HG02938 (cell line): ENCODE results near the gene GPR162.
A peak's percentile ranks its signal among the peaks of the same experiment; 100 is the strongest.
"Not testable (repeated sequence)": the region's sequence is repeated elsewhere in the genome, so short reads cannot be mapped to it uniquely, and the experiment has no call there.

Experiments
- ATAC-seq: cut with Tn5 transposase; IDR thresholded peaks from one replicate; pipeline ENCODE4 v1.9.1; 2021; ENCODE audit warnings: mild to moderate bottlenecking, moderate library complexity; ENCODE audit not compliant: unreplicated experiment

GPR162 gene

DNA sequence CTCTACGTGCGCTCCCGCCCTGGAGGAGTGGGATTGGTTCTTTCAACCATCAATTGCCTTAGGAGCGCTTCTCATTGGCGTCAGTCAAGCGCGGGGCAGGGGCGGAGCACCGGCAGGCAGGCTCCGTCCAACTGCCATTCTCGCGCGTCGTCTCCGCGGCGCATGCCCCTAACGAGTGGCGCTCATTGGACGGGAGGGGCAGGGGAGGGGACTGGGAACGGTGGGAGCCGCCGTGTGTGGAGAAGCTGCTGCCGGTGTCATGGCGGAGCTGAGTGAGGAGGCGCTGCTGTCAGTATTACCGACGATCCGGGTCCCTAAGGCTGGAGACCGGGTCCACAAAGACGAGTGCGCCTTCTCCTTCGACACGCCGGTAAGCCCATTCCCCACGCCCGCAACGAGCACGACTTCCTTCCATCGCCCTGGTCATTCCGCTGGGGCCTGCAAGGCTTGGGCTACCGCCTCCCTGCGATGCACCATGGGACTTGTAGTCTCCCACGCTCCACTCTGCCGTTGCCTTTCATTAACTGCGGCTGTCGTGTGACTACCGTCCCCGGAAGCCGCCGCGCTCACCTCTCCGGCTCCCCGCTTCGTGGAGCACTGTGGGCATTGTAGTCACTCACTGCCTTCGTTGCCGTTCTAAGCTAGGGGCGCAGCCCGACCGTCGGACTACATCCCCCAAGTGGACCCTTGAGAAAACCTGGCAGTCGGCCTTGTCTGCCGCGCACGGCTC lies 30.5 kb downstream of the GPR162 start, which contains the start of gene USP5:
USP5 (plus strand) TSS at position 230 of the 730 bp plus-strand sequence; CDS start at position 260, 30 bp downstream.
- ATAC-seq: peak; percentile 72

DNA sequence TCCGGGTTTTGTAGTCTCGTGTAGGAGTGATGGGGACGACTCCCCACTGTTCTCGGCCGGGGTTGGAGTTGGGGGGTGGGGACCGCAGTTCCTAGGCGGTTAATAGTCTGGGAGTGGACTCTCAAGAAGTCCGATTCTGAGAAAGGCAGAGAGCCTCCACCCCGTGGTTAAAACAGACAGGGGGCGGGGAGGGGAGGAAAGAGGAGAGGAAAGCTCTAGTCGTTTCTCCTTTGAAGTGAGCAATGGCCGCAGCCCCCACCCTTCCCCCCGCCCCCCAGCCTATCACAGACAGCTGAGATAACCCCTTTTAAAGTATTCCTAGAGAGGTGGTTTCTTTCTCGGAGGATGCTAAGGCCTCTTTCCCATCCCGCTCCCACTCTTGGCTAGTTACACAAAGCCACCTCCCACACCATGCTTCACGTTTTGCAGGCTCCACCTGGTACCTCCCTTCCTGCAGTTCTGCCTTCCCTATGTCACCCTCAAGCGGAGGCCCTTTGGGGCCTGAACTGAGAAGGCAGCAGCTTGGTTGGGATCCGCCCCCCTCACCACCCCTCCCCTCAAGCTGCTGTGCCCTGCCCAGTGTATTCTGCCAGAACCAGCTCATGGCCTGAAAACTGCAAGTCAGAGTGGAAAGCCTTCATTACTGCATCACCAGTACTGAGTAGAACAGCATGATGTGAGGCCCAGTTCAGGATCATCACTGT lies 31.2 kb downstream of the GPR162 start:
- ATAC-seq: no peak

DNA sequence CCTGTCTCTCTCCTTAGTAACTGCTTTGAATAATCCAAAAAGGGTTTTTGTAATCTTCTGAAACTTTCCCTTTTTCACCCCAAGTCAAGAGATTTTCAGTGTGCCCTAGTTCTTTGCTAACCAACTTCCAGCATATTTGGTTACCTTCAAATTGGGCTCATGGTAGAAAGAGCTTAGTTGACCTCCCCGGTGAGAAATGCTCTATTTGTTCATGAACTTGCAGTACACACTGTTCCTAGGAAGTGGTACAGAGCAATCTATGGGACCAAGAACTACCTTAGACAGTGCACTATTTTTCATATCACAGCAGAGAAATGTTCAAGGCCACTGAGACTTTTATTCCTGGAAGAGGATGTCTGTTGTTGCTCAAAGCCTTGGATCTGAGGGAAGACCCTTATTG lies 32.0 kb downstream of the GPR162 start:
- no peak for ATAC-seq

DNA sequence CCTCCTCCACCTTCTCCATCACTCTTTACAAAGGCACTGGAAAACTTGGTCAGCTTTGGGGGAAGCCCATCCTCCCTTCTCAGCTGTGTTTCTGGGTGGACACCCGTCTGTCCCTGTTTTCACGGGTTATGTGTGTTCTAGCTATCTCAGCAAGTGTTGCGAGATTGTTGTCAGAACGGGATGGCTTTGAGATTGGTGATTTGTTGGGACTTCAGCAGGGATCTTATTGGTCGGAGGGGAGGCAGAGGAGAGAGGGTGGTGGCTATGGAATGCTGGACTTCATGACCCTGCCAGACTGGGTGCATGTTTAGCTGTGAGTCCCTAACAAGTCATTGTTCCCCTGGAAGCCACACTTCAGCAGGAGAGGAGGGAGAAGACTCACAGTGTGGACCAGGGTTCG lies 32.4 kb downstream of the GPR162 start:
- ATAC-seq: no peak

DNA sequence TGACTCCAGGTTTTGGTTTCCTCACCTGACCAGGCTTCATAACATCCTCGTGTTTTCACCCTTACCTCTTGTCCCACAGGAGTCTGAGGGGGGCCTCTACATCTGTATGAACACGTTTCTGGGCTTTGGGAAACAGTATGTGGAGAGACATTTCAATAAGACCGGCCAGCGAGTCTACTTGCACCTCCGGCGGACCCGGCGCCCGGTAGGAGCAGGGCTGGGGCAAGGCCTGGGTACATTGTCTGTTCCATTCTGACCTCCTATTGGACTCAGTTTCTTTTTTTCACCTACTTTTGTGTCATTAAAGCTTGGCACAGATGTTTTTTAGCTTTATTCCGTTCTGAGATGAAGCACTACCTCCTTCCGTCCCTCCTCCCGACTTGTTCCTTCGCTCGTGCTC lies 33.7 kb downstream of the GPR162 start:
- no peak for ATAC-seq

DNA sequence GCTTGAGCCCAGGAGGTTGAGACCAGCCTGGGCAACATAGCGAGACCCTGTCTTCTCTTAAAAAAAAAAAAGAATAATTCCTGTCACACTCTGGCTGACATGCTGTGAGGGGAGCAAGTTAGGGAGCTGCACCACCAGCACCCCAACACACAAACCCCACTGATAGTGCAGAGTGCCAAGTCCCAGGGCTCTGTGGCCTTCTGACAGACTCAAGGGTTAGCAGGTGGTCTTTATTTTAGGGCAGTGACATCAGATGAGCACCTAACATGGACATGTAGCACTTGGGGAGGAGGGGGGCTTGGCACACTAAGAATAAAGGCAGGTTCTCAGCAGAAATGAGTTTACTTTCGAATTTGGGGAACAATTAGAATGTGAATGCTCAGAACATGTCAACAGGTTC lies 37.2 kb downstream of the GPR162 start:
- no peak for ATAC-seq

DNA sequence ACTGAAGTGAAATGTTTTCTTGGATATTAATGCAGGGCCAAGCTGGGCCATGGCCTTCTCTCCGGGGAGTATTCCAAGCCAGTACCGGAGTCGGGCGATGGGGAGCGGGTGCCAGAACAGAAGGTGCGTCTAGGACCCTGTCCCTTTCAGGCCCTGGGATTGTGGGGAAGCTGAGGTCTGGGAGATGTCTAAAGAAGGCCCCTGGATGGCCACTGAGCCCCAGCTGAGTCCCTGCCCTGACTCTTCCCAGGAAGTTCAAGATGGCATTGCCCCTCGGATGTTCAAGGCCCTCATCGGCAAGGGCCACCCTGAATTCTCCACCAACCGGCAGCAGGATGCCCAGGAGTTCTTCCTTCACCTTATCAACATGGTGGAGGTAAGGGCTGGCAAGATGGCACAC lies 38.5 kb downstream of the GPR162 start:
- ATAC-seq: no peak

DNA sequence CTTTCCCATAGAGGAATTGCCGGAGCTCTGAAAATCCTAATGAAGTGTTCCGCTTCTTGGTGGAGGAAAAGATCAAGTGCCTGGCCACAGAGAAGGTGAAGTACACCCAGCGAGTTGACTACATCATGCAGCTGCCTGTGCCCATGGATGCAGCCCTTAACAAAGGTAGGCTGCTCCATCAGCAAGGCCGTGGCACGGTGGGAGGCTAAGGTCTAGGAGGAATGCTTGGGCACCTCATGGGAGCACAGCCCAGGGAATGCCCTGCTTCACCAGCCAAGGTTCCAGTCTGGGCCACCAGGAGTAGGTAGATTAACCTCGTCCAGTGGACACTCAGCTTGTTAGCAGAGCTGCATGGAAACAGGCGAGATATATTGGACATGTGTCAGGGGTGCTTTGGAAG lies 39.3 kb downstream of the GPR162 start:
- ATAC-seq: no peak

DNA sequence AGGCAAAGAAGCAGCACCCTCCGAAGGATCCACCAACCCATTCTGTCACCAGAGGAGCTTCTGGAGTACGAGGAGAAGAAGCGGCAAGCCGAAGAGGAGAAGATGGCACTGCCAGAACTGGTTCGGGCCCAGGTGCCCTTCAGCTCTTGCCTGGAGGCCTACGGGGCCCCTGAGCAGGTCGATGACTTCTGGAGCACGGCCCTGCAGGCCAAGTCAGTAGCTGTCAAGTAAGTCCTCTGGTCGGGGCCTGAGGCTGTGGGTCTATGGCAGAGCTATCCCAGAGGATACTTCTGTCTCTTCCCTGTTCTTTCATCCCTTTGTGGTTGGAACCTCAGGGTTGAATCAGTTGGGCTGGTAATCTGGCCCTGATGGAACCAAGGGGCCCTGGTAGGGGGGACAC lies 39.8 kb downstream of the GPR162 start:
- ATAC-seq: no peak

DNA sequence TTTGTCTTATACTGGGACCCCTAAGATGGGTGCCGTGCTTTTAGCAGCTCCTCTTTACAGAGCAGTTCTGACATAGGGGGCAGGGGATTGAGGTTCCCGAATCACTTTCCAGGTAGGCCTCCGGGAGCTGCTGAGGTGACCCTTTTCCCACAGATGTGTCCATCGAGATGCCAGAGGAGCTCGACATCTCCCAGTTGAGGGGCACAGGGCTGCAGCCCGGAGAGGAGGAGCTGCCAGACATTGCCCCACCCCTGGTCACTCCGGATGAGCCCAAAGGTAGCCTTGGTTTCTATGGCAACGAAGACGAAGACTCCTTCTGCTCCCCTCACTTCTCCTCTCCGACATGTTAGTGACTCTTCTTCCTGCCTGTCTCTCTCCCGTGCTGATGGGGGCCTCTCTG lies 41.4 kb downstream of the GPR162 start:
- no peak for ATAC-seq

DNA sequence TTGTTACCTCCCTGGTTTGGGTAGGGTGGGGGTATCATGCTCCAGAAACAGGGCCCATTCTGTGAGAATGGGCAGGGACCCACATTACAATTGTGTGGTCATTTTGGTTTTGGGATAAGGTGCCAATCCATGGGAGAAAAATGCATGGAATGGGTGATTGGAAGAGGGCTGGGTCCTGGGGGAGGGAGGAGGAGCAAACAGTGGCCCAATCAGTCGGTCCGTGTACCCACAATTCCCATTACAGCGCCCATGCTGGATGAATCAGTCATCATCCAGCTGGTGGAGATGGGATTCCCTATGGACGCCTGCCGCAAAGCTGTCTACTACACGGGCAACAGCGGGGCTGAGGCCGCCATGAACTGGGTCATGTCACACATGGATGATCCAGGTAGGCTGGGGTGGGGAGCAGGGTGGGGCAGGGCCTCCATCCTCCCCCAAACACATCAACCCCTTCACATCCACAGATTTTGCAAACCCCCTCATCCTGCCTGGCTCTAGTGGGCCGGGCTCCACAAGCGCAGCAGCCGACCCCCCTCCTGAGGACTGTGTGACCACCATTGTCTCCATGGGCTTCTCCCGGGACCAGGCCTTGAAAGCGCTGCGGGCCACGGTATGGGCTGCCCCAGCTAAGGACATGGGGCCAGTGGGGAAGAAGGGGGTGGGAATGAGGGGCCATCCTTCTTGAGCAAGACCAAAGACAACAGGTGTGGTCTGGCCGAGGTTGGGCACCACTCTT lies 42.1 kb downstream of the GPR162 start:
- ATAC-seq: no peak

DNA sequence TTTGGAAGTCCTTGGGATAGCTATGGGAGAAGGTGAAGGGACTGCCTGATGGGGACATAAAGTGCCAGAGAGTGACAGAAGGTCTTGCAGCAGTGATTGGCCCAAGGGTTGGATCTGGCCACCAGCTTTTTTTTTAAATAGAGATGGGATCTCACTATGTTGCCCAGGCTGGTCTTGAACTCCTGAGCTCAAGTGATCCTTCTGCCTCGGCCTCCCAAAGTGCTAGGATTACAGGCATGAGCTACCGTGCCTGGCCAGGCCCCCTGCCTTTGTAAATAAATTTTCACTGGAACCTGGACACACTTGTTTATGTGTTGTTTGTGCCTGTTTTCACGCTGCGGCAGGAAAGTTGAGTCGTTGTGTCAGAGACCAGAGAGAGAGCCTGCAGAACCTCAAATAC lies 43.7 kb downstream of the GPR162 start:
- ATAC-seq: not testable (repeated sequence)

DNA sequence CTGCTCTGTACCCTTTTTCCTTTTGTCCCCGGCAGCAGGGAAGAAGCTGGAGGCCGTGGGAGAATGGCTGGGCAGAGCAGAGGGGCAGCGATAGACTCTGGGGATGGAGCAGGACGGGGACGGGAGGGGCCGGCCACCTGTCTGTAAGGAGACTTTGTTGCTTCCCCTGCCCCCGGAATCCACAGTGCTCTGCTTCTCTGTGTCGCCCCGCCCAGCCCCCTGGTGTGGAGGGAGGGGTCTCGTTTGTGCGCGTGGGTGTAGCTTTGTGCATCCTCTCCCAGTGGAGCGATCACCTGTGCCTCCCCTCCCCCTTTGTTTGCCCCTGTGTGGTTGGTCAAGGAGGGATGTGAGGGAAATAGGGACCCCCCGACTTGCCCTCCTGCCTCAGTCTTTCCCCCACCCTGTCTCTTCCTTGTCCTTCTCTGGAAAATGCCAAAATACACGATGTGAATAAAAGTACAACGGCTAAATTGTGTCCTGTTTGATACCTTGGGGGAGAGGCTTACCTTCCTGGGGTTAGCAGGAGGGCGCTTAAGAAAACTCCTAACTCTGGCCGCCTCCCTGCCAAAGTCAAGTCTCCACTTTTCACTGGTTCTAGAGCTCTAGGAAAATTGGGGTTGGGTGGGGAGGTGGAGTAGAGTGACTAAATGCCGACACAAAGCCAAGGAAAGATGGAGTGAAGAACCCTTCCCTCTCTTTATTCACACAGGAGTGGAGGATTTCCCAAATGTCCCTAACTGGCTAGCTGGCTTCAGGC lies 44.7 kb downstream of the GPR162 start:
- ATAC-seq: no peak

DNA sequence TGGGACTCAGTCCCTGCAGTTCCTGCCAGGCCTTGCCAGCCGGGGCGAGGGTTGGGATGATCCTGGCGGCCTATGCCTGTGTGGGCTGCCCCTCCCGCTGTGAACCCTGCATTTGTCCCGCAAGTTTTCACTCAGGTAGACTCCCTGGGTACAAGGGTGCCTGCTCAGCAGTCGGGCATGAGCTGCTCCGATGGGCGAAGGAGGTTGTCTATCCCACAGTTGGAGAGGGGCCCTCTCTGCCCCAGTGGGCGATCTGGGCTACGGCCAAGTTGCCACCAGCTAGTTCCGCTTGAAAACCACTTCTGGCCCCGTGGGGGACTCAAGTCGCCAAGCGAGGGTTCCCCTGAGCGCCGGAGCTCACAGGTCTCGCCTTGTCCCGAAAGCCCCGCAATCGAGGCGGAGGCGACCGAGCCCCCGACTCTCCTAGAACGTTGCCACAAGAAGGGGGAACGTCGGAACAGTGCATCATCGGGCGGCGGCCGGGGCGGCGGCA lies 45.3 kb downstream of the GPR162 start:
- peak; percentile 19 for ATAC-seq

DNA sequence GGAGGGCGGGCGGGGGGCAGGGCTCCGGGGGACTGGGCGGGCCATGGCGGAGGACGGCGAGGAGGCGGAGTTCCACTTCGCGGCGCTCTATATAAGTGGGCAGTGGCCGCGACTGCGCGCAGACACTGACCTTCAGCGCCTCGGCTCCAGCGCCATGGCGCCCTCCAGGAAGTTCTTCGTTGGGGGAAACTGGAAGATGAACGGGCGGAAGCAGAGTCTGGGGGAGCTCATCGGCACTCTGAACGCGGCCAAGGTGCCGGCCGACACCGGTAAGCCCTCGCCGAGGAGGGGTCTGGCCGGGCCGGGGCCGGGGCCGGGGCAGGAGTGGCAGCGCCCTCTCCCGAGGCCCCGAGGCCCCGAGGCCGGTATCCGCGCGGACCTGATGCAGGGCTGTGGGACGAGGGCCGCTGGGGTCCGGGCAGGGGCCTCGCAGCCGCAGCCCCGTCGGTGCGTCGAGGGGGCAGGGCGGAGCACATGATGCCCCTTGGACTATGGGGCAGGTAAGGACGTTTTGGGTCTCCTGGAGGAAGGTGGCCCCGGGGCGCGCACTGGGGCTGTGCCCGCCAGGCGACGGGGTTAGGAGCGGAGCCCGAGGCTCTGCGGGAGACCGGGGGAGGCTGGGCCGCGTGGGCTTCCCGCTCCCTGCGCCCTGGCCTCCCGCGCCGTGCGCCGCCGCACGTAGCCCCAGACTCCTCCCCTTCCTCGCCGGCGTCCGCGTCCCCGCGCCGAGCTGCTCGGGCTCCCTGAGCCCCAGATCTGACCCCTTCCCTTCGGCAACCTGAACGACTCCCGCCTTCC lies 46.0 kb downstream of the GPR162 start, which contains the start of gene TPI1:
TPI1 (plus strand) TSS at position 119 of the 798 bp plus-strand sequence; CDS start at position 155, 36 bp downstream.
- ATAC-seq: peak; percentile 54

DNA sequence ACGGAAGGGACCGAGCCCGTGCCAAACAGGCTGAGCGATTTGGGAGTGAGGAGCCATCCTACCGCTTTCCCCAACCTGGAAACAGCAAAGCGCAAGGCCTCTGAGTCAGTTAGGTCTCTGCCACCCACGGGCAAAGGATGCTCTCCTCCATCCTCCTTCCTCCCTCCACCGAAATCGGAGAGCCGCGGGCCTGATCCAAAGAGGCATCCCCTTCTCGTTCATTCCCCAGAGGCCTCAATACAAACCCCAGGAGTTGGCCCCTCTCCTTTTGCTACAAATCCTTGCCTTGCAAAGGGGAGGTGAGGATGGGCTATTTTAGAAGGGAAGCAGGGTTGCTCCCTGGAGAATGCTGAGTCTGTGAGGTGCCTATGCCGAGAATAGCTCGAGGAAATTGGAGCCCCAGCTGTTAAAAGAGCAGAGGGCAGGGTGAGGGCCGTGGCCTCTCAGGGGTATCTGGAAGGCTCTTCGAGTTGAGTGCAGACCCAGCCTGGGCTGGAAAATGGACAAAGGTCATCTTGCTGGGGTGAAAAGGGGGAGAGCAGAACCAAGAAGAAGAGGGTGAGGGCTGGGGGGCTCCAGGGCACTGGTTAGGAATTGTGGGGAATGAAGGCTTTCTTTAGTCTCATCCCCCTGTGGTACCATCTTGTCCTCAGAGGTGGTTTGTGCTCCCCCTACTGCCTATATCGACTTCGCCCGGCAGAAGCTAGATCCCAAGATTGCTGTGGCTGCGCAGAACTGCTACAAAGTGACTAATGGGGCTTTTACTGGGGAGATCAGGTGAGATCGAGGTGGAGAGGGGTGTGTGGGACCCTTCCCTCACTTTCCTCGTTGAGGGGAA lies 46.8 kb downstream of the GPR162 start:
- no peak for ATAC-seq

DNA sequence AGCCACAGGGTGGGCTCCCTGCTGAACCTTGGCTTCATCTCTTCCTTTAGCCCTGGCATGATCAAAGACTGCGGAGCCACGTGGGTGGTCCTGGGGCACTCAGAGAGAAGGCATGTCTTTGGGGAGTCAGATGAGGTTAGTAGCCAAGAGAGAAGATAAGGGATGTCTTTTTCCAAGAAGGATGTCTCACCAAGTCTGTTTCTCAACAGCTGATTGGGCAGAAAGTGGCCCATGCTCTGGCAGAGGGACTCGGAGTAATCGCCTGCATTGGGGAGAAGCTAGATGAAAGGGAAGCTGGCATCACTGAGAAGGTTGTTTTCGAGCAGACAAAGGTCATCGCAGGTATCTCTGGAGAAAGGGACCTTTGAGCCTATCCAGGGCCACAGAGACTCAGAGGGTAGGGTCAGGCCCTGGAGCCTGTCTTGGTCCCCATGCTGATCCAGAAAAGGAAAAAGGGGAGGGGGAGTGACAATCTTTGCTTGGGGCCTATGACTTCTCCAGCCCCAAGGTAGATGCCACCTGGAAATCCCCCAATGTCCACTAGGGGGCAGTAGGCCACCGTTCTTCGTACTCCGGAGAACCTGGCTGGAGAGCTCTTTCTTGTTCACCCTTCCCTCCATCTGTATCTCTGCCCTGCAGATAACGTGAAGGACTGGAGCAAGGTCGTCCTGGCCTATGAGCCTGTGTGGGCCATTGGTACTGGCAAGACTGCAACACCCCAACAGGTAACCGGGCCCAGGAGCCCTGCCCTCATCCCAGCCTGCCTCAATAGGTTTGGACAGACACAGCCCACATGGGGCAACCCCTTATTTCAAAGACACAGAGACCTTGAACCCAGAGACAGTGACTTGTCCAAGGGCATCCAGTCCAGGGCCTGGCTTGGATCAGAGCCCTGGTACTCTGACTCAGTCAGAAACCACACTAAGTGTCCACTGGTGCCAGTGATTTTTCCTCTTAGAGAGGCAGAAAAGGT lies 47.7 kb downstream of the GPR162 start:
- no peak for ATAC-seq

DNA sequence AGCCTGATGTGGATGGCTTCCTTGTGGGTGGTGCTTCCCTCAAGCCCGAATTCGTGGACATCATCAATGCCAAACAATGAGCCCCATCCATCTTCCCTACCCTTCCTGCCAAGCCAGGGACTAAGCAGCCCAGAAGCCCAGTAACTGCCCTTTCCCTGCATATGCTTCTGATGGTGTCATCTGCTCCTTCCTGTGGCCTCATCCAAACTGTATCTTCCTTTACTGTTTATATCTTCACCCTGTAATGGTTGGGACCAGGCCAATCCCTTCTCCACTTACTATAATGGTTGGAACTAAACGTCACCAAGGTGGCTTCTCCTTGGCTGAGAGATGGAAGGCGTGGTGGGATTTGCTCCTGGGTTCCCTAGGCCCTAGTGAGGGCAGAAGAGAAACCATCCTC lies 48.7 kb downstream of the GPR162 start:
- ATAC-seq: not testable (repeated sequence)
